NCI-H460 (cell line): ENCODE results near the gene WSB2. TPM values are rescaled to one million over a fixed set of nuclear protein-coding genes. Genes with fewer than 3 reads are reported as not detected.
A peak's percentile ranks its signal among the peaks of the same experiment; 100 is the strongest.
"Not testable (repeated sequence)": the region's sequence is repeated elsewhere in the genome, so short reads cannot be mapped to it uniquely, and the experiment has no call there.

Source experiments
- DNase-seq: peaks from one replicate; pipeline ENCODE4 v3.0.0-alpha.2; 2016; ENCODE audit warnings: low read depth; ENCODE audit errors: extremely low read depth
- total RNA-seq: library from RNA; depleted of rRNA; stranded (reverse); fragments of >200 nt; shearing (Covaris generic); gene quantifications from 2 replicates; pipeline ENCODE4 v1.2.3, GENCODE V29; 2014

Gene WSB2
- total RNA-seq, 1 experiment from 2014 or later, result 111 TPM

GRCh38 chr12:118036672-118037411, 24.1 kb downstream of the WSB2 start:
- no peak for DNase-seq

- peak; percentile 38 for DNase-seq
These were observed 25.6 kb downstream of the WSB2 start for GRCh38 chr12:118035190-118036041.

GRCh38 chr12:118034429-118035189, 26.4 kb downstream of the WSB2 start:
- peak; percentile 60 for DNase-seq

GRCh38 chr12:118033902-118034301, 27.1 kb downstream of the WSB2 start:
- no peak for DNase-seq

GRCh38 chr12:118033323-118033722, 27.7 kb downstream of the WSB2 start:
- DNase-seq, result no peak

- no peak for DNase-seq
These were observed 28.8 kb downstream of the WSB2 start for GRCh38 chr12:118032188-118032587.

- no peak for DNase-seq
These were observed 31.8 kb downstream of the WSB2 start for GRCh38 chr12:118029166-118029565.

GRCh38 chr12:118025168-118025567, 35.8 kb downstream of the WSB2 start:
- DNase-seq, result no peak

- DNase-seq, result no peak
These were observed 37.6 kb downstream of the WSB2 start for GRCh38 chr12:118023301-118023860.

GRCh38 chr12:118022728-118023109, 38.3 kb downstream of the WSB2 start:
- DNase-seq, result no peak

- not testable (repeated sequence) for DNase-seq
These were observed 38.8 kb downstream of the WSB2 start for GRCh38 chr12:118022097-118022727.

- DNase-seq, result no peak
These were observed 40.9 kb downstream of the WSB2 start for GRCh38 chr12:118020036-118020435.

- no peak for DNase-seq
These were observed 43.1 kb downstream of the WSB2 start for GRCh38 chr12:118017926-118018325.

GRCh38 chr12:118016424-118017264, 44.3 kb downstream of the WSB2 start, which contains the start of gene RFC5:
Gene RFC5 (plus strand): TSS chr12:118016703. CDS start chr12:118016828, 125 bp downstream.
- peak; percentile 97 for DNase-seq

GRCh38 chr12:118015944-118016343, 45.0 kb downstream of the WSB2 start:
- no peak for DNase-seq

GRCh38 chr12:118015306-118015705, 45.7 kb downstream of the WSB2 start:
- DNase-seq, result no peak

- DNase-seq, result no peak
These were observed 47.7 kb downstream of the WSB2 start for GRCh38 chr12:118013283-118013682.

- DNase-seq, result no peak
These were observed 49.0 kb downstream of the WSB2 start for GRCh38 chr12:118011961-118012360.

- DNase-seq, result no peak
These were observed 49.6 kb downstream of the WSB2 start for GRCh38 chr12:118011377-118011776.
